ENCODE results near the gene CAMSAP2.
"Not testable (repeated sequence)": the region's sequence is repeated elsewhere in the genome, so short reads cannot be mapped to it uniquely, and the experiment has no call there.

The CAMSAP2 gene

DNA sequence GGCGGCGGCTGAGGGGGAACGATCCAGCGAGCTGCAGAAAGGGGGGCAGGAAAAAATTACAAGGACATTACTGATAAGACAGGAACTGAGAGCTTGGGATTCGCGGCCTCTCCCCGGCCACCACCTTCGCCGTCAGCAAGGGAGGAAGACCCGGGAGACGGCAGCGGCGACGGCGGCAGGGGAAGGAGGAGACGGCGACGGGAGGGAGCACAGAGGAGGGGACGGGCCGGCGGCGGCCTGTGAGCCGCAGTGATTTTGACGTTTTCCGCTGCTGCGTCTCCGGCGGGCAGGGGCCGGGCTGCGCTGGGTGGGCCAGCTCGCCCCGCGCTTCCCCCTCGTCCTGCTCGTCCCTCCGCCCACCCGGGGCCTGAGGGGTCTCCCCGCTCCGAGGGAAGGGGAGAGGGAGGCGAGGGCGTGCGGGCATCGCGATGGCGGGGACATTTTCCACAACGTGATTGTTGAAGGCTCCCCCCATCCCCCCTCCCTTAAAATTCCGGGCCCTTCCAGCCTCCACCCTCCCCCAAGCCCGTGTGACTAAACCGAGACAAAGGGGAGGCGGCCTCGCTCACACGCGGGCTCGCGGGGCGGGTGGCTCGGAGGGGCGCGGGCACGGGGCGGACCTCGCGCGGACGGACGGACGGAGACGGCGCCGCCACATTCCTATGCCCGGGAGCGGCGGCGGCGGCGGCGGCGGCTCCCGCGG lies 407 bp downstream of the CAMSAP2 start:
- peak; percentile 33 for DNase-seq

DNA sequence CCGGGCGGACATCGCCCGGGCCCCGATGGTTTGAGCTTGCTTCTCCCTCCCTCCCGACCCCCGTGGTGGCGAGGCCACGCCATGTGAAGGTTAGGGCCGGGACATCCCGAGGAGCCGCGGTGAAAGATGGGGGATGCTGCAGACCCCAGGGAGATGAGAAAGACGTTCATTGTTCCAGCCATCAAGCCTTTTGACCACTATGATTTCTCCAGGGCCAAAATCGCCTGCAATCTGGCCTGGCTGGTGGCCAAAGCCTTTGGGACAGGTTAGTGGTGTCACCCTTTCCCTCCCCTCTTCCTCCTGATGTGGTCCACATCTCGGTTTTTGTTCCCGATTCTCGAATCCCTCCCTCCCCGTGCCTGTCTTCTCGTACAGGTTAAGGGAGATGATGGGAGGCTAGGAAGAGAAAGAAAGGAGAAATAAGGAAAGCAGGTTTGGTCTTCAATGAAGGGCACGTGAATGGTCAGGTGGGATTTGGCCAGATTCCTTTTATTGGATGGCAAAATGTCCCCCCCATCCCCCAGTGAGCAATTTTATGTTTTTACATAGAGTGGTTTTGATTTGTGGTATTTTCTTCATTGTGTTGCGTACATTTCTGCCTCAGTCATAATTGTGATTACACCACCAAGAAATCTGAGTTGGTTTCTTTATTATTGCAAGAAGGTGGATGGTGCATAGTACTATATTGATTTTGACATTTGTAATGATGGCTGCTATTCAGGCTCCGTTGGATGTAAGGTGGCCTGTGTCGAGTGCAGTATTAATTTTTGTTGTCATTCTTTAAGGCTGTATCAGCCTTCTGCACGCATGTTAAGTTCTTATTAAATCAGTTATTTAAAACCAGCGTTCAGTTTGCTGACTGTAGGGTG lies 1.2 kb downstream of the CAMSAP2 start:
- DNase-seq = no peak

DNA sequence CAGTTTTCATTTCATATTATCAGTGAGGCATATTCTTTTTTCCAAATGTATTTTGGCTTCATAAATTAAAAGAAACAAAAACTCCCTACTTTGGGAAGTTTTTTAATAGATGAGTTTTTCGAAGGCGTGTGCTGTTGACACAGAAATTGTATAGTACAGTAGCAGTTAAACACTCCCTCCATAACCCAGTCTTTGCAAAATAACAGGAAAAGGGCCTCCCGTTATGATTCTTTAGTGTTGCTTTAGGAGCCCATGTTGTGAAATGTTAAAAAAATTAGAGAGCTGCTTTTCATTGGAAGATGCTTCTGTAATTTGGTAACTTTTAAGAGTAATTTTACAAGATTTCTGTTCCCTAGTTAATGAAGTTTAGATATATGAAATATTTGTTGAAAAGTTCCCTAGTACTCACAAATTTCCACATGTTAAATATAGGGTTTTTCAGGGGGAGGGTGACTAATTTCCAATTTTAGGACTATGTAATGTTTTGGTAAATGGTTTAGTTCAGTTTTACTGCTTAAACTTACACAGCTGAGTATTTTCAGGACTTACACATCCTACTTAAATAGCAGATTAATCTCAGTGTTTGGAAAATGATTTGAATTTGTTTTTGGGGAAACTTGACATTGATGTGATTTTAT lies 2.0 kb downstream of the CAMSAP2 start:
- no peak for DNase-seq

DNA sequence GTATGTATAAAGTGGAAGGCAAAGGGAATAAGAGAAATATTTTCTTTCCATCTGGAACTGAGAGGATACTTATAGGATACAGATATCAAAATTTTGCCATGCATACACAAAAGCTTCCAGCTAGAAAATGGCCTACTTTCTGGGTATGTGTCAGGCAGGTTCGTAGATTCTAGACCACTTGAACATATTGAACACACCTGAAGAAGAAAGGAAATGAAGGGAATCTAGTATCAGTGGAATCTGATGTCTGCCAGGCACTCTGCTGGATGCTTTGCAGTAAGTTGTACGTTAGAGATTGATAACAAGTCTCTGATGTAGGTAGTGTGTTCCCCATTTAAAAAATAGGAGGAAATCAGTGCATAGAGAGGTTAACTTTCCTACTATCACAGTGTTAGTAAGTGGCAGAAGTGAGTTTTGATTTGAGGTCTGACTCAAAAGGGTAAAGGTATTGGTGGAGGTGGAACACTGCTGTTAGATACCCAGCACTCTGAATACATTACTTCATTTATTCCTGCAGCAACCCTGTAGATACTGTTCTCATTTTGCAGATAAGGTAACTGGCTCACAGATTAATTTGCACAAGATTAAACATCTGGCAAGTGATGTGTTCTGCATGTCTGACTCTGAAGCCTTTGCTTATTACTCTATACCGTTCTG lies 3.0 kb downstream of the CAMSAP2 start:
- DNase-seq = no peak

DNA sequence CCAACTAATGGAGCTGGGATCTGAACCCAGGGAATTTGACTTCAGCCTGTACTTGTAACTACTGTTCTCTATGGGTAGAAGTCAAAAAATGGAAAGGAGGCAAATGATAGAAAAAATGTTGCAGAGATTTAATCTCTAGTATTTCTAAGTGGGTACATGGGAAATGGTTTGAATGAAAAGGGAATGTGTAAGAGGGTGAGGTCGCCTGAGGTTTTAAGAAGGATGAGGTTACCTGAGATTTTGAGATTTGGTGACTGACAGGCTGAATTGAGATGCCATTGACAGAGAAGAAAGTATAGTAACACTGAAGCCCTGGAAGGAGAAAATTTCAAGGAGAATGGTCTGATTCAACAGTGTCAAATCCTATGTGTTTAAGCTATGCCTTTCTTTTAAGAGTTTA lies 5.5 kb downstream of the CAMSAP2 start:
- DNase-seq = no peak

DNA sequence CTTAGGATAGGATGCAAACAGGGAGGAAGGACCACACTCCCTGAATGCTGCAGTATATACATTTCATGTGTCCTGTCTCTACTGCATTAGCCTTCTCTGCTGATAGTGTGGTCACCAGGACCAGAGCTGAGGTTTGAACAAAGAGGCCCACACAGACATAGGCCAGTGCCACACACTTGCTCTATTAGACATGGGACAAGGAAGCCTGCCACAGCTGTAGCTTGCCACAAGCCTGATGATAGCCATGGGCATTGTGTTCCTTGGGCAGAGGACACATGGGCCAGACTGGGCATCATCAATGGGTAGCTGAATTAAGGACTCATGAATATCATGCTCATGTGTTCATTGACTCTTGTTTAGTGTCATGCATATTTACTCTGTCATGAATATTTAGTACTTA lies 10.4 kb downstream of the CAMSAP2 start:
- no peak for DNase-seq

DNA sequence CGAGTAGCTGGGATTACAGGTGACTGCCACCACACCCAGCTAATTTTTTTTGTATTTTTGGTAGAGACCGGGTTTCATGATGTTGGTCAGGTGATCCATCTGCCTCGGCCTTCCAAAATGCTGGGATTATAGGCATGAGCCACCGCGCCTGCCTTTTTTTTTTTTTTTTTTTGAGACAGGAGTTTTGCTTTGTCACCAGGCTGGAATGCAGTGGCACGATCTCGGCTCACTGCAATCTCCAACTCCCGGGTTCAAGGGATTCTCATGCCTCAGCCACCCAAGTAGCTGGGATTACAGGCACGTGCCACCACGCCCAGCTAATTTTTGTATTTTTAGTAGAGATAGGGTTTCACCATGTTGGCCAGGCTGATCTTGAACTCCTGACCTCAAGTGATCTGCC lies 12.1 kb downstream of the CAMSAP2 start:
- not testable (repeated sequence) for DNase-seq

DNA sequence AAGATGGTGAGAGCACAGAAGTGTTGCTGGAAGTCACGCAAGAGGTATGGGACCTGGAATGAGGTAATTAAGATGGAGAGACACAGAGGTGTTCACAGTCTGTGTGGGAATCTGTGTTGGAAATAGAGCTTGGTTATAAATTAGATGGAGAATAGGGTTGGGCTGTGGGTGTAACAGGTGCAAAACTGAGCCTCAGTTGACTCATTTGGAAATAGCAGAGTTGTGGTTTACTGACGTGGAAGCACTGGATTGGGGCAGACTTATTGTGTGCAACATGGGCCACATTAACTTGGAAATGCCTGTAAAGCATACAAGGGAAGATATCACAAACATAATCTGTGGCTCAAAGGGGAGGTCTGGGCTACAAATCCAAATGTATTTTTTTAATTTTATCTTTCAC lies 13.0 kb downstream of the CAMSAP2 start:
- DNase-seq = no peak

DNA sequence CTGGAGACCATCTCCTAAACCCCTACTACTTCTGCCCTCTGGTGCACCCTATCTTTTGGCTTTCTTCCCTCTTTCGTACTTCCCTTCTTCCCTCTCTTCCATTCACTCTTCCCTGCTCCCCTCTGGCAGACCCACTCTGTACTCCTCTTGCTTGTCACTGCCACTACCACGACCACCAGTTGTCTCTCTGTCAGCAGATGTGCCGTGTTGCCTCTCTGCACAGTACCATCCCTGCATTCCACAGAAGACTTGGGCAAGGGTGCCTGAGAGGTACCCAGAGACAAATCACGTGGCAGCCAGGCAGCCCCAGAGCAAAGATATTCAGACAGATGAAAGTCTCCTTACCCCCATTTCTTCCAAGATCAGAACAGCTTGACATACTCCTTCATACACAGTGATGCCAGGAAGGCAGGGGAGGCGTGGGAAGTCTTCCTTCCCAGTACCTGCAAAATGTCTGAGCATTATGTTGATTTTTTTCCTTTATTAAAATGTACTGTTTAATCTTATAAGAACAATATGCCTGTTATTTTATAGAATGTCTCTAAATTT lies 15.0 kb downstream of the CAMSAP2 start:
- DNase-seq = no peak

DNA sequence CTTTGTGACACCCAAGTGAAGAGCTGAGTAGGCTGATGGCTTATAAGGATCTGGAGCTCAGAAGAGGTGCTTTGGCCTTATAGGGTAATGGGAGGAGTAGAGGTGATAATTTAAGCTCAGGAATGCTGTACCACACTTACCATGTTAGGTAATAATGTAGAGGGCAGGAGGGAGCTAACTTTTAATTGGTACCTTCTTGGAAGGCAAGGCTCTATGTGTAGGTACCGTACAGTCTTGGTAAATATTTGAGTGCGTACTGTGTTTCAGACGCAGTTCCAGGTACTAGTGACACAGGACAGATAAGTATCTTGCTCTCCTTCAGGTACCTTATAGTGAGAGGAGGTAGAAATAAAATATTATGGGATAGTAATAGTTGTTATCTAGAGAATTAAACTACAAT lies 16.8 kb downstream of the CAMSAP2 start:
- no peak for DNase-seq

DNA sequence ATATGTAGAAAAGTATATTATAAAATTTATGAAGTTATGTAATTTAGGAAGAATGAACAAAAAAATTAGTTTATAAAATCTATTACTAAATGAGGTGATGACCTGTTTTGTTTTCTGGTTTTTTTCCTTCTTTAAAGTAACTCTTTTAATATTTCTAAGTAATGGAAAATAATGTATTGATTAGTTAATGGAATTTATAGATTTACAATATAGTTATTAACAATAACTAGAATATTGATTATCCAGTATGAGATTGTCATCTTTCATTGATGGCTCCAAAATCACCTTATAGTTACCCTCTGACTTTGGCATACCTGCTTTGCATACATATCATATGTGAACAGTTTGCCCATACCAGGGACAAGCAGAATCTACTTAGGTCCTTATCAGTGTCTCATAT lies 23.4 kb downstream of the CAMSAP2 start:
- DNase-seq = no peak

DNA sequence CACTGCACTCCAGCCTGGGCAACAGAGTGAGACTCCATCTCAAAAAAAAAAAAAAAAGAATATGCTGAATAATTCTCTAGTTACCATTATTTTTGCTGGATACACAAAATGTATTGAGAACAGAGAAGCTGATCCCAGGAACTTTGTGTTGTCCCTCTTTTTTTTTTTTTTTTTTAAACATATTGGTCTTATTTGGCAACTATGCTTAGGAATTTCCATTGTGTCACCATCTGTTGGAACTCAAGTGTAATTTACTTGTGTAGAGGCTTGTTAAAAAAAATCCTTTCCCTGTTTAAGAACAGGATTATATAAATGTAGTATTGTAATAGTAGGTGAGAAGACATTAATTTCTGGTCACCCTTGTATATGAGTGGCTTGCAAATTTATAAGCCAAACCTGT lies 28.6 kb downstream of the CAMSAP2 start:
- DNase-seq = no peak

DNA sequence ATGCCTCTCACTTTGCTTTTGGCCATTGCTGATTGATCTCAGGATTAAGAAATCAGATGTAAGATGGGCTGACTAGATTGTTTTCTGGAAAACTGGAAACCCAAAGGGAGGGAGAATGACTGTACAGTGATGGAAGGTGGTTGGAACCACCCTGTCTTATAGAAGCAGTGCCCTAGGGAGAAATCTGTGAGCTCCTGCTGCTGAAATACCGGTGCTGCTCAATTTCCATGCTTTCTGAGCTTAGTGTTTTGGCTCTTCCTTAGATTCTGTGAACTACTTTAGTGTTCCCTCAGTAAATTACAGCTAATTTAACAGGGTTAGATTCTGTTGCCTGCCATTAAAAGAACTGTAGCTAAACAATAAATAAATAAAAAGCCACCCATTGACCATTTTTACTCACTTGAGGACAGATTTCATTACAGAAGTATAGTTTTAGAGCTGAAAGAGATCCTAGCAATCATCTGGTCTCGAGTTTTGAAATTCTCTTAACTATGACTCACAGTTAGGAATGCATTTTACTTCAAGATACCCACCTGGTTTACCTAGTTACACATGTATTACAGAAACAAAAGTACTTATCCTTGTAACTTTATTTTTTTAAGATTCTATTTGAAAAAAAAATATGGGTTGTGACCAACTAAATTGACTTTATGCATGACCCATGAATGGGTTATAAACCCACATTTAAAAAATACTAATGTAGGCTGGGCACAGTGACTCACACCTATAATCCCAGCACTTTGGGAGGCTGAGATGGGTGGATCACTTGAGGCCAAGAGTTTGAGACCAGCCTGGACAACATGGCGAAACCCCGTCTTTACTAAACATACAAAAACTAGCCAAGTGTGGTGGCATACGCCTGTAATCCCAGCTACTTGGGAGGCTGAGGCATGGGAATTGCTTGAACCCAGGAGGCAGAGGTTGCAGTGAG lies 33.2 kb downstream of the CAMSAP2 start:
- DNase-seq = no peak

DNA sequence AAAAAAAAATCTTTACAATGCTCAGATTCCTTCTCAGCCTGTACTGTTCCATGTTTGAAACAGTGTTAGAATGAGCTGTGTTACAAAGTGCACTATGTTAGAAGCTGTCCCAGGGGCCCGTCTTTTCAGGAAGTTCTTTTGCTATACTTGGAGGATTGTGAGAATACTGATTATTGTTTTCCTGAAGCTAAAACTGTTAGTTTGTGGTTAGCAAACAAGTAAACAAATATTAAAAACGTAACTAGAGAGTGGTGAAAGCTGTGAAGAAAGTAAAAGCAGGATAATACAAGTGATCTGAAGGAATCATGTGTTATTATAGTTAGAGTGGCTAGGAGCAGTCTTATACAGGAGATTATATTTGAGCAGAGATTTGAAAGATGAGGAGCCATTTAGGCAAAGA lies 35.6 kb downstream of the CAMSAP2 start:
- no peak for DNase-seq

DNA sequence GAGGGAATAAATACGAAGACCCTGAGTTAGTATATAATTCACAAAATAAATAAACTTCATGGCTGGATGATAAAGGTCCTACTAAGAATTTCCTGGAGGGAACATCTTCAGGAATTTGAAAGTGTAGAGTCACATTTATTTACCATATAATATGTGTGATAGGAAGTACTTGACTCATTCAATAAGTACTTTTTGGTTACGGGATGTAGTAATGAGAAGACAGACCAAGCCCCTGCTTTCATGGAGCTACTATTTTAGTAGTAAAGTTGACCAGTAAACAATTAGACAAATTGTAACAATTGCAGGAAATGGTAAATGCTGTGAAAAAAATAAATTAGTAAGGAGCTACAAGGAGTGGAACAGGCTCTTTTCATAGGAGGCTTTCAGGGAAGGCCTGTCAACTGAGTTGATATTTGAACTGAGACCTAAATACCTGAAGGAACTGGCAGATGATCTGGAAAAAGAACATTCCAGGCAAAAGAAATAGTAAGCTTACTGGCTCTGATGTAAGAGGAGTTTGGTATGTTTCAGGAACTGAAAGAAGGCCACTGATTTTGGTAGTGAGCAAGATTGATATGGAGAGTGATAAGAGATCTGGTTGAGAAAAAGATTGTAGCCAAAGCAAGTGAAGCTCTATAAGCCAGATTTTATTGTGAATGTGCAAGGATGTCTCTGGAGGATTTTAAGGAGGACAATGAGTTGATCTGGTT lies 36.2 kb downstream of the CAMSAP2 start:
- no peak for DNase-seq

DNA sequence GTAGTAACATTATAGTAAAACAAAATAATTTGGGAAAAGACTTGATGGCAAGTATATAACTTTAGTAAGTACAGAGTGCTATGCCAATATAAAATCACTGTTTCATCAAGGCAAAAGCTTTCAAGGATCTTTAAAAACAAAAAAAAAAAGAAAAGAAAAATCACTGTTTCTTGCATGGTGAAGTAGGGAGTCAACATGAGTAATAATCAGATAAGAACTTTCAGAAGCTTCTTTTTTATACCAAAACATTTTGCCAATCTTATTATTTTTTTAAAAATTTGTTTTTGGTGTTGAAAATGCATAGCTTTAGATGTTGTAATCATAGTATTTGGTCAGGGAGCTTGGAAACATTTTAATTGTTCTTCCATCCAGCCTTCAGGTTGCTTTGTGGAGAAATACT lies 37.2 kb downstream of the CAMSAP2 start:
- DNase-seq = no peak

DNA sequence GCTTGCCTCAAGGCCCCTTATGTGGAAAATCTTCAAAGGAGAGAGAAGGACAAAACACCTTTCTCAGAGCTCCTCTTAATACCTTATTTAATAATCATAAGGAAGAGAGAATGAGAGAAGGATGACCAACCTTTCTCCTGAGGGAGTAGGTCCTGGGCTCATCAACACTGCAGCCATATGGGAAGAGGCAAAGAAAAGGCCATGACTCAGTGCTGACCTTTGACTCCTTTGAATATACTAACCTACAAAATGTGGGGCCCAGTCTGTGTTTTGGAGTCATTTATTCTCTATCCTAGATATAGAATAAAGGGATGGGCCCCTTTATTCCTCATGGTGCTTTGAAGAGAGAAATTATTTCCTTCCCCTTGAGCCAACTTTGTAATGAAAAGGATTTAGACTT lies 38.3 kb downstream of the CAMSAP2 start:
- no peak for DNase-seq

DNA sequence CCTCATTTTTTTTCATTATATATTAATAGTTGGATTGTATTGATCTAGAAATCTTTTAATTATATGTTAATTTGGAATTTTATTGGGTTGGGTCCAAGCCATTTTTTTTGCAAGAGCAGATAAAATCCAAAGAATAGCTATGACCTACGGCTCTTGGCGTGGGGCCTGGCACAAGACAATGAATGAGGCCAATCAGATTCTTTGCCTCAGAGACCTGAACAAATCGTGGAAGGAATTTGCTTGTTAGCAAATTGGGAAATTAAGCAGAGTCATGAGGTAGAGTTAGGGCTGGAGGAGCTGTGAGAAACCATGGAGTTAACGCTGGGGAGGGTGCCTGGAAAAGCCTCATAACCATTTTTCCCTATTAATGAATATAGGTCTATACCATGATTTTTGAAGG lies 40.1 kb downstream of the CAMSAP2 start:
- no peak for DNase-seq

DNA sequence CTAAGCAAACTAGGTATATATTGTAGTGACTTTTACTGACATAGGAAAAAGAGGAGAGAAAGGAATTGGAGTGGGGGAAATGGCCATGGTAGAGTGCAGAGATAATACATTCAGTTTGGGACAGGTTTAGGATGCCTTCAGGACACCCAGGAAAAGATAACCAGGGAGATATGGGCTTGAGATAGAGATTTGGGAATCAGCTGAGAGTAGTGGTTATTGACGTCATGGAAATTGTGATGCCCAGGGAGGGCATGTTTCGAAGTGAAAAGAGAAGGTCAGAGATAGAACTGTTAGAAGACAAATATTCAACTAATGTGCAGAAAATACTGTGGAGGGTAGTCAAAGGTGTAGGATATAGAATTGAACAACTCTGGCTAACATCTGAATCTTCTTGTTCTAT lies 40.6 kb downstream of the CAMSAP2 start:
- DNase-seq = no peak

DNA sequence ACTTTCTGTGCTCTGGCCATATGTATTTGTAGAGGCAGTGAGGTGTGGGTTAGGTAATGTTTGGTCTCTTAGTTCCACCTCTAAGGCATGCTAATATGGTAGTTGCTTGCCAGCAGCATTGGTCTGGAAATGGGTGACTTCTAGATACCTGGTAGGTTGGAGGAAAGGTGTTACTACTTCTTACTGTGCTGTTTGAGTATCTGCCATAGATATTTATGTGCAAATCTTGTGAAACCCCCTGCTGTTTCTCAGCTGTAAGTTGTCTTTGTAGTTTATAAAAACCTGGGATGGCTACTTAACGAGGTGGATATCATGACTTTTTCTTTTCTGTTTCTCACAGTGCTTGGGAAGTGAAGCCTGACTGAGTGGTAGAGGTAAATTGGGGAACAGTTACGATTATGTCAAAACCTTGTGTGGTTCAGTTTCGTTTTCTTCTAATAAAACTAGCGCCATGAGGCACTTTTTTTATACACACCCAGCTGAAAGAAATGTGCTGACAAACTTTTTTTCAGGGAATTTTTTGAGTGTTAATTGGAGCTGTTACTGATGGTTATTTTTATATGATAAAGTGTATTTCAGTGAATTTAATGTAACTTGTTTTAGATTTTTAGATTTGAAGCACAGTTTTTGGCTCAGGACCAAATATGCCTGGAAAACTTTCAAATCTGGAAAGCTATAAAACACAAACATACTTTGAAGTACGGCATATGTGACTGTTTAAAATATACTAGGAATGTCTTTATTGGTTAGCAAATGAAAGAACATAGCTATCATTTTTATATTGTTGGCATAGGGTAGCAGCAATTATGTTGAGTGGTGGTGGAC lies 42.1 kb downstream of the CAMSAP2 start:
- no peak for DNase-seq

Data from CD4-positive, alpha-beta T cell treated with Interleukin-12 subunit alpha and Interleukin-12 subunit beta, for 1 hour (primary cell).